DND-41 (cell line): ENCODE data around the gene RGS6.

Experiments used
- ATAC-seq: fragments of 200-7000 bp; cut with Tn5 transposase; 3 replicates; pipeline ENCODE4 v1.9.1; 2021; ENCODE audit warnings: low read depth; ENCODE audit not compliant: insufficient read depth
- DNase-seq: peaks from one replicate; pipeline ENCODE4 v3.0.0-alpha.2; 2020
- H2AFZ ChIP-seq: 2 replicates; pipeline ENCODE4 v1.6.0; 2012; ENCODE audit warnings: low read depth, low read length
- H3K27ac ChIP-seq: 2 replicates; pipeline ENCODE4 v1.5.1; 2012; ENCODE audit warnings: low read length, inconsistent platforms
- H3K27me3 ChIP-seq: fragments of 200-600 bp; sonication (generic); 2 replicates; pipeline ENCODE4 v1.6.0; 2012; ENCODE audit warnings: low read length, mild to moderate bottlenecking, inconsistent platforms; ENCODE audit not compliant: insufficient read depth, poor library complexity
- H3K36me3 ChIP-seq: 2 replicates; pipeline ENCODE4 v1.5.1; 2012; ENCODE audit warnings: low read length, inconsistent platforms; ENCODE audit not compliant: insufficient read depth
- H3K4me1 ChIP-seq: 2 replicates; pipeline ENCODE4 v1.5.1; 2012; ENCODE audit warnings: mild to moderate bottlenecking, low read length; ENCODE audit not compliant: insufficient read depth
- H3K4me2 ChIP-seq: 2 replicates; pipeline ENCODE4 v1.6.0; 2012; ENCODE audit warnings: mild to moderate bottlenecking, moderate library complexity, low read length, inconsistent platforms; ENCODE audit not compliant: insufficient read depth
- H3K4me3 ChIP-seq, 2 experiments: fragments of 200-600 bp in 1 of 2; shearing (Covaris generic) in 1 of 2; 2 replicates each; pipeline ENCODE4 v1.5.1; 2012 to 2016; ENCODE audit warnings: inconsistent platforms in 2 of 2, low read length in 2 of 2, mild to moderate bottlenecking in 2 of 2, low read depth in 1 of 2, moderate library complexity in 1 of 2
- H3K79me2 ChIP-seq: 2 replicates; pipeline ENCODE4 v1.6.0; 2012; ENCODE audit warnings: low read length, inconsistent platforms; ENCODE audit not compliant: insufficient read depth
- H3K9ac ChIP-seq: 2 replicates; pipeline ENCODE4 v1.6.0; 2012; ENCODE audit warnings: low read depth, mild to moderate bottlenecking, inconsistent platforms, low read length, moderate library complexity
- H3K9me3 ChIP-seq: 2 replicates; pipeline ENCODE4 v1.5.1; 2012; ENCODE audit warnings: low read length, moderate library complexity, mild to moderate bottlenecking, inconsistent platforms; ENCODE audit not compliant: insufficient read depth, severe bottlenecking
- H4K20me1 ChIP-seq: 2 replicates; pipeline ENCODE4 v1.6.0; 2012; ENCODE audit warnings: low read length; ENCODE audit not compliant: insufficient read depth
- CTCF ChIP-seq: IDR thresholded peaks from 2 replicates; pipeline ENCODE4 v1.5.1; 2012; ENCODE audit warnings: borderline replicate concordance, low read length, moderate library complexity, mild to moderate bottlenecking; ENCODE audit not compliant: poor library complexity, severe bottlenecking; ENCODE audit errors: extremely low read depth
- EZH2 ChIP-seq: IDR thresholded peaks from 3 replicates; pipeline ENCODE4 v1.6.1; 2012; ENCODE audit warnings: borderline replicate concordance, low read depth, mild to moderate bottlenecking, moderate library complexity, low read length, inconsistent platforms; ENCODE audit not compliant: severe bottlenecking

Gene RGS6

GRCh38 chr14:72033365-72033764 is 101.1 kb downstream of the RGS6 start:
- DNase-seq: no peak
- Histone ChIP-seq H3K9ac (no peak overlapping the region), H3K27ac (no peak overlapping the region), H3K79me2 (no peaks in the 10 kb centered on the region), H3K4me2 (no peak overlapping the region), H2AFZ (no peak overlapping the region), H3K9me3 (no peaks in the 10 kb centered on the region), H3K4me3 (no peak overlapping the region), H4K20me1 (no peaks in the 10 kb centered on the region), H3K36me3 (no peaks in the 10 kb centered on the region), H3K4me1 (no peaks in the 10 kb centered on the region), H3K27me3 (no peaks in the 10 kb centered on the region)
- ATAC-seq: no peak
- TF ChIP-seq EZH2 (no peak), CTCF (no peak)

DNA sequence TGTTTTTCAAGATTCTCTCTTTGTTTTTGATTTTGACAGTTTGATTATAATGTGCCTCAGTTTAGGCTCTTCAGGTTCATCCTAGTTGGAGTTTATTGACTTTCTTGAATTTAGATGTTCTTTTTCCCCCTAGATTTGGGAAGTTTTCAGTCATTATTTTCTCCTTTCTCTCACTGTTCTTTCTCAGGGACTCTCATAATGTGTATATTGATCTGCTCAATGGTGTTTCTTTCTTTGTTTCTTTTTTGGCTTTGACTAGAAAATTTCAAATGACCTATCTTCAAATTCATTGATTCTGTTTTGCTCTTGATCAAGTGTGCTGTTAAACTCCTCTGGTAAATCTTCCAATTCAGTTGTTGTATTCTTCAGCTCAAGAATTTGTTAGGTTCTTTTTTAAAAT is 108.3 kb downstream of the RGS6 start:
- ATAC-seq: no peak

GRCh38 chr14:72045271-72045670 is 113.0 kb downstream of the RGS6 start:
- no peak overlapping the region for H2AFZ ChIP-seq
- H3K27me3 ChIP-seq: peaks cover 11% of the 10 kb centered on the region
- H3K4me1 ChIP-seq: no peaks in the 10 kb centered on the region
- no peak overlapping the region for H3K27ac ChIP-seq
- H3K9me3 ChIP-seq: no peaks in the 10 kb centered on the region
- DNase-seq (no peak), ATAC-seq (no peak)
- no peak for TF ChIP-seq CTCF
- TF ChIP-seq EZH2: no peak
- no peaks in the 10 kb centered on the region for H3K79me2 ChIP-seq
- no peaks in the 10 kb centered on the region for H4K20me1 ChIP-seq
- no peaks in the 10 kb centered on the region for H3K36me3 ChIP-seq
- no peak overlapping the region for H3K4me2 ChIP-seq
- H3K9ac ChIP-seq: no peak overlapping the region
- H3K4me3 ChIP-seq: no peak overlapping the region

More for the DNA sequence above, 108.3 kb downstream of the RGS6 start:
- Histone ChIP-seq H3K27ac (no peak overlapping the region), H3K27me3 (peaks cover 5% of the 10 kb centered on the region), H3K4me2 (no peak overlapping the region), H4K20me1 (no peaks in the 10 kb centered on the region), H2AFZ (no peak overlapping the region), H3K9me3 (no peaks in the 10 kb centered on the region), H3K36me3 (no peaks in the 10 kb centered on the region), H3K4me3 (no peak overlapping the region), H3K79me2 (no peaks in the 10 kb centered on the region), H3K4me1 (no peaks in the 10 kb centered on the region), H3K9ac (no peak overlapping the region)
- no peak for TF ChIP-seq EZH2
- TF ChIP-seq CTCF: no peak
- DNase-seq: no peak

DNA sequence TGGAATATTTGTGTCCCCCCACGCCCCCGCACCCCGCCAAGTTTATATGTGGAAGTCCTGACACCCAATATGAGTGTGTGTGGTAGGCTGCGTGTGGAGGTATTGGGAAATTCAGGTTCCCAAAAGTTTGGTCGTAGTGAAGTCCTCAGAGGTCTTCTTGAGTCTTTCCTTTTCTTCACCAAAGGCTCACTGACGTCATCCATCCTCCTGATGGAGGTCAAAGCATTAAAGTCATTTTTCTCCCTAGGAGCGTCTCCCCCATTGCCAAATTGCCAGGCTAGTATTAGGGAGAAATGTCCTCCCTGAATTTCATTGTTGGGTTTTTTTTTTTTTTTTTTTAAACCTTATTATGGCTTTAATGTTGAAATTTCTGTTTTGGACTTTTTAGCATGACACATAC is 113.7 kb downstream of the RGS6 start:
- Histone ChIP-seq H3K27ac (no peak overlapping the region), H2AFZ (no peak overlapping the region), H3K9me3 (no peaks in the 10 kb centered on the region), H3K27me3 (peaks cover 11% of the 10 kb centered on the region), H3K4me3 (no peak overlapping the region), H3K4me1 (no peaks in the 10 kb centered on the region), H4K20me1 (no peaks in the 10 kb centered on the region), H3K9ac (no peak overlapping the region), H3K36me3 (no peaks in the 10 kb centered on the region), H3K79me2 (no peaks in the 10 kb centered on the region), H3K4me2 (no peak overlapping the region)
- no peak for TF ChIP-seq CTCF
- no peak for TF ChIP-seq EZH2
- ATAC-seq (no peak), DNase-seq (no peak)
